Measurements from ENCODE around the gene UBE2D1.

- no peak for TF ChIP-seq USF2 (IDR thresholded peaks at IDR 0.05; ENCODE audit: low read depth, low read length)
- TF ChIP-seq USF2 (CRISPR knock-in tag; IDR thresholded peaks at IDR 0.05; ENCODE audit: borderline replicate concordance): no peak
- no peak for TF ChIP-seq BCLAF1 (IDR thresholded peaks at IDR 0.05)
These were observed 49.3 kb downstream of the UBE2D1 start for GRCh38 chr10:58384095-58384494.

All from HepG2 (cell line).